ENCODE data around the gene STK32B.

STK32B gene

GRCh38 chr4:5471691-5472090, 420.4 kb downstream of the STK32B start (continued):
- TF ChIP-seq ZNF843 (tag by site-specific recombination; IDR thresholded peaks at IDR 0.05) = no peak
- TF ChIP-seq ZNF518A (tag by site-specific recombination; conservative IDR thresholded peaks at IDR 0.05; ENCODE audit: low read depth) = no peak
- TF ChIP-seq KLF8 (tag by site-specific recombination; IDR thresholded peaks at IDR 0.05) = no peak
- no peak for TF ChIP-seq ZNF704 (tag by site-specific recombination; IDR thresholded peaks at IDR 0.05)
- TF ChIP-seq INSM2 (tag by site-specific recombination; IDR thresholded peaks at IDR 0.05) = no peak
- TF ChIP-seq ZNF792 (tag by site-specific recombination; IDR thresholded peaks at IDR 0.05) = no peak
- no peak for TF ChIP-seq PBX3 (CRISPR knock-in tag; IDR thresholded peaks at IDR 0.05)

GRCh38 chr4:5472160-5472591, 420.9 kb downstream of the STK32B start:
- no peak overlapping the region for H3K4me3 ChIP-seq (ENCODE audit: low read depth, low read length)
- no peak overlapping the region for H3K27ac ChIP-seq (ENCODE audit: extremely low read depth, low read depth, low read length)
- H3K36me3 ChIP-seq (ENCODE audit: control insufficient read depth in 2 of 2, insufficient read depth in 1 of 2, low read length in 2 of 2) = no peaks in the 10 kb centered on the region
- H3K4me1 ChIP-seq (ENCODE audit: control insufficient read depth, insufficient read depth, low read length) = no peaks in the 10 kb centered on the region
- no peaks in the 10 kb centered on the region for H3K9me3 ChIP-seq (ENCODE audit: control insufficient read depth, insufficient read depth, low read depth, low read length)
- CTCF ChIA-PET = interaction anchor here (0.8 kb wide), 1 partner anchor 13 kb away, joined by 3 read pairs; no protein-coding TSS in a partner anchor
- TF ChIP-seq ZNF677 (tag by site-specific recombination; IDR thresholded peaks at IDR 0.05) (no peak), ZBTB8A (tag by site-specific recombination; IDR thresholded peaks at IDR 0.05) (no peak), ZNF514 (tag by site-specific recombination; IDR thresholded peaks at IDR 0.05) (no peak), ZNF155 (tag by site-specific recombination; IDR thresholded peaks at IDR 0.05) (no peak), ZNF776 (tag by site-specific recombination; IDR thresholded peaks at IDR 0.05; ENCODE audit: borderline replicate concordance) (no peak), ZNF645 (tag by site-specific recombination; IDR thresholded peaks at IDR 0.05) (no peak), ZNF214 (tag by site-specific recombination; IDR thresholded peaks at IDR 0.05; ENCODE audit: borderline replicate concordance) (no peak), ZNF2 (tag by site-specific recombination; IDR thresholded peaks at IDR 0.05) (no peak), ZNF623 (tag by site-specific recombination; IDR thresholded peaks at IDR 0.05) (no peak), SP2 (tag by site-specific recombination; IDR thresholded peaks at IDR 0.05) (no peak), ZNF658 (tag by site-specific recombination; IDR thresholded peaks at IDR 0.05) (no peak)
- POLR2A ChIA-PET = no interaction called here

All from HEK293 (cell line).